Measurements from ENCODE around the gene COX10. TPM values are rescaled to one million over a fixed set of nuclear protein-coding genes. Genes with fewer than 3 reads are reported as not detected.

The COX10 gene
- total RNA-seq, 1 donor from 2014 or later, result 18.4 TPM

GRCh38 chr17:14198013-14198412 is 128.7 kb downstream of the COX10 start:
- H3K9me3 Mint-ChIP-seq, result no peaks in the 10 kb centered on the region
- no peak overlapping the region for H3K4me3 Mint-ChIP-seq
- H3K36me3 Mint-ChIP-seq, result peaks cover 3% of the 10 kb centered on the region
- peaks cover 25% of the 10 kb centered on the region for H3K4me1 Mint-ChIP-seq
- no peak overlapping the region for H3K27ac Mint-ChIP-seq
- no peak for TF ChIP-seq CTCF (IDR thresholded peaks at IDR 0.05; ENCODE audit: unreplicated experiment)
- DNase-seq (ENCODE audit: low spot score in 2 of 2, unreplicated experiment in 2 of 2), result no peak
- peaks cover 6% of the 10 kb centered on the region for H3K27me3 Mint-ChIP-seq (ENCODE audit: low read depth)

- H3K27ac Mint-ChIP-seq, result no peak overlapping the region
- H3K4me1 Mint-ChIP-seq, result peaks cover 27% of the 10 kb centered on the region
- no peak for DNase-seq (ENCODE audit: low spot score in 2 of 2, unreplicated experiment in 2 of 2)
- H3K27me3 Mint-ChIP-seq (ENCODE audit: low read depth), result peaks cover 6% of the 10 kb centered on the region
- no peak overlapping the region for H3K4me3 Mint-ChIP-seq
- TF ChIP-seq CTCF (IDR thresholded peaks at IDR 0.05; ENCODE audit: unreplicated experiment), result no peak
- no peaks in the 10 kb centered on the region for H3K9me3 Mint-ChIP-seq
- peaks cover 3% of the 10 kb centered on the region for H3K36me3 Mint-ChIP-seq
Measured at GRCh38 chr17:14198575-14198974, 129.3 kb downstream of the COX10 start.

- Mint-ChIP-seq H3K9me3 (no peaks in the 10 kb centered on the region), H3K27ac (no peak overlapping the region), H3K36me3 (peaks cover 3% of the 10 kb centered on the region), H3K4me1 (peaks cover 27% of the 10 kb centered on the region), H3K4me3 (no peak overlapping the region), H3K27me3 (ENCODE audit: low read depth) (peaks cover 6% of the 10 kb centered on the region)
- no peak for DNase-seq (ENCODE audit: low spot score in 2 of 2, unreplicated experiment in 2 of 2)
- TF ChIP-seq CTCF (IDR thresholded peaks at IDR 0.05; ENCODE audit: unreplicated experiment), result no peak
Measured at GRCh38 chr17:14199601-14200000, 130.3 kb downstream of the COX10 start.

GRCh38 chr17:14200354-14200753 is 131.1 kb downstream of the COX10 start:
- H3K36me3 Mint-ChIP-seq, result peaks cover 3% of the 10 kb centered on the region
- no peak for TF ChIP-seq CTCF (IDR thresholded peaks at IDR 0.05; ENCODE audit: unreplicated experiment)
- no peak overlapping the region for H3K4me3 Mint-ChIP-seq
- no peak overlapping the region for H3K27ac Mint-ChIP-seq
- peaks cover 8% of the 10 kb centered on the region for H3K27me3 Mint-ChIP-seq (ENCODE audit: low read depth)
- no peak for DNase-seq (ENCODE audit: low spot score in 2 of 2, unreplicated experiment in 2 of 2)
- H3K9me3 Mint-ChIP-seq, result no peaks in the 10 kb centered on the region
- peaks cover 27% of the 10 kb centered on the region for H3K4me1 Mint-ChIP-seq

- Mint-ChIP-seq H3K4me3 (no peak overlapping the region), H3K4me1 (peaks cover 27% of the 10 kb centered on the region)
Measured at GRCh38 chr17:14201021-14201987, 132.0 kb downstream of the COX10 start.

More at GRCh38 chr17:14201021-14201987, 132.0 kb downstream of the COX10 start:
- peaks cover 8% of the 10 kb centered on the region for H3K27me3 Mint-ChIP-seq (ENCODE audit: low read depth)
- peaks cover 3% of the 10 kb centered on the region for H3K36me3 Mint-ChIP-seq
- TF ChIP-seq CTCF (IDR thresholded peaks at IDR 0.05; ENCODE audit: unreplicated experiment), result no peak
- DNase-seq (ENCODE audit: low spot score in 2 of 2, unreplicated experiment in 2 of 2), result no peak
- H3K27ac Mint-ChIP-seq, result no peak overlapping the region
- H3K9me3 Mint-ChIP-seq, result no peaks in the 10 kb centered on the region

Measured in mesothelial cell of epicardium (in vitro differentiated cells).